ENCODE data around the gene GSTT2. TPM values are rescaled to one million over a fixed set of nuclear protein-coding genes. Genes with fewer than 3 reads are reported as not detected.
"Not testable (repeated sequence)": the region's sequence is repeated elsewhere in the genome, so short reads cannot be mapped to it uniquely, and the experiment has no call there.

The GSTT2 gene
- total and polyA plus RNA-seq, 12 donors: 0.40 to 2.5 (median 0.44) TPM; not detected in 9

DNA sequence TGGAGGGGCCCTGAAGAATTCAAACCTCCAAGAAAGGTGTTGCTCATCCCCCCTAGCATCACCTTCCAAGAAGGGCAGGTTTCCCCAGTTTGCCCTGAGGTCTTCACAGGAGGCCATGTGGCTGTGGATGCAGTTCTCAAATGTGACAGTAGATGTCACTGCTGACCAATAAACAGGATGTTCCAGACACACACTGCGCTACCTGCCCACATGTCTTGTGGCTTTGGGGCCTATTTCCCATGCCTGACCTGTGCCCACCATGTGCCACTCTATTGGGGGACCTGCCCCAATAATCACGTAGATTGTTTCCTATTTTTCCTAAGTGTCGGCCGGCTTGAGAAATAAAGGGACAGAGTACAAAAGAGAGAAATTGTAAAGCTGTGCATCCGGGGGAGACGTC, 4.5 kb downstream of the GSTT2 start:
- ATAC-seq (peak in 4 of 8 donors; percentile 16 to 65 (median 36)), DNase-seq (no peak)
- no peaks in the 10 kb centered on the region for H3K9me3 ChIP-seq
- H3K4me3 ChIP-seq: no peak overlapping the region
- no peaks in the 10 kb centered on the region for H3K4me1 ChIP-seq
- peak in 6 of 9 donors; percentile 50 to 82 (median 58) for TF ChIP-seq CTCF (IDR thresholded peaks at IDR 0.05)
- no peaks in the 10 kb centered on the region for H3K36me3 ChIP-seq
- intact Hi-C loops (cut with DNase I): loop anchor here in 1 of 10 donors (10.0 kb wide), 1 partner anchor 260 kb away; the partner anchor contains the start of gene GGT5
- no peaks in the 10 kb centered on the region for H3K27me3 ChIP-seq
- H3K27ac ChIP-seq: no peak overlapping the region
- WGBS, 2 donors: 36 to 44% methylated on average over 6 of the region's 6 CpGs

DNA sequence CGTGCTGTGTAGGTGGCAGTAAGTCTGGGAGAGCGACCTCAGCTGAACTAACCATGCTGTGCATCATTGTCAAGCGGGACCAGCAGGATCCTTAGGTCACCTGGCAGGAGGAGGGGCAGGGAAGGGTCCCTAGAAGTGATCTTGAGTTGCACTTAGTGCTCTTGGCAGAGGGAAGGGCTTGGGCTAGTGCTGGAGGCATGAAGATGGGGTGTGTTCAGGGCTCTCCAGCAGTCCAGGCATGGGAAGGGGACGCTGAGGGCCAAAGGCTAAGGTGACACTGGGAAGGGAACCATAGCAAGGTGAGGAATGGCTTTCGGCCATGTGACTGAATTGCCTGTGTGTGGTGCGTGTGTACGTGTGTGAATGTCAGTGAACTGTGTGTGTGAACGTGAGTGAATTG, 6.2 kb downstream of the GSTT2 start:
- not testable (repeated sequence) for ATAC-seq, H3K27ac ChIP-seq, DNase-seq, H3K4me1 ChIP-seq, H3K4me3 ChIP-seq, H3K9me3 ChIP-seq, H3K36me3 ChIP-seq, H3K27me3 ChIP-seq
- intact Hi-C loops (cut with DNase I): loop anchor here in 1 of 10 donors (10.0 kb wide), 1 partner anchor 259 kb away; the partner anchor contains the start of gene GGT5
- WGBS, 2 donors: 84 to 92% methylated on average over 8 of the region's 8 CpGs

DNA sequence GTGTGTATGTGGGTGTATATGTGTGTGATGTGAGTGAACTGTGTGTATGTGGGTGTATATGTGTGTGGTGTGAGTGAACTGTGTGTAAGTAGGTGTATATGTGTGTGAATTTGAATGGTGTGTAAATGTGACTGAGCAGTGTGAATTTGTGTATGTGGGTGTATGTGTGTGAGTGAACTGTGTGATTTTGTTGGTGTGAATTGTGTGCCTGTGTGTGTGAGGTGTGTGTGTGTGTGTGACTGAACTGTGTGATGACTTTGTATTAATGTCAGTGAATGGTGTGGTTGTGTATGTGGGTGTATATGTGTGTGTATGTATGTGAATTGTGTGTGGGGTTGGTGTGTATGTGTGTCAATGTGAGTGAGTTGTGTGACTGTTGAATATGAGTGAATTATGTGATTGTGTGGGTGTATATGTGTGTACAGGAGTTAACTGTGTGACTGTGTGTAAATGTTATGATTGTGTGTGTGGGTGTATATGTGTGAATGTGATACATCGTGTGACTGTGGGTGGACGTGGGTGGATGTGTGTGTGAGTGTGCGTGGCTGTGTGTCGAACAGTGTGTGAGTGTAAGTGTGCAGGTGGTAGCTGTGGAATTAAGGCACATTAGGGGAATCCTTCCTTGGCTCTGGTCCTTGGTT, 6.7 kb downstream of the GSTT2 start:
- 70 to 94% methylated on average over 4 of the region's 4 CpGs for WGBS, 2 donors
- intact Hi-C loops (cut with DNase I): loop anchor here in 1 of 10 donors (10.0 kb wide), 1 partner anchor 258 kb away; the partner anchor contains the start of gene GGT5
- ATAC-seq, DNase-seq, H3K4me1 ChIP-seq, H3K9me3 ChIP-seq, H3K4me3 ChIP-seq, H3K27me3 ChIP-seq, H3K27ac ChIP-seq, H3K36me3 ChIP-seq: not testable (repeated sequence)

DNA sequence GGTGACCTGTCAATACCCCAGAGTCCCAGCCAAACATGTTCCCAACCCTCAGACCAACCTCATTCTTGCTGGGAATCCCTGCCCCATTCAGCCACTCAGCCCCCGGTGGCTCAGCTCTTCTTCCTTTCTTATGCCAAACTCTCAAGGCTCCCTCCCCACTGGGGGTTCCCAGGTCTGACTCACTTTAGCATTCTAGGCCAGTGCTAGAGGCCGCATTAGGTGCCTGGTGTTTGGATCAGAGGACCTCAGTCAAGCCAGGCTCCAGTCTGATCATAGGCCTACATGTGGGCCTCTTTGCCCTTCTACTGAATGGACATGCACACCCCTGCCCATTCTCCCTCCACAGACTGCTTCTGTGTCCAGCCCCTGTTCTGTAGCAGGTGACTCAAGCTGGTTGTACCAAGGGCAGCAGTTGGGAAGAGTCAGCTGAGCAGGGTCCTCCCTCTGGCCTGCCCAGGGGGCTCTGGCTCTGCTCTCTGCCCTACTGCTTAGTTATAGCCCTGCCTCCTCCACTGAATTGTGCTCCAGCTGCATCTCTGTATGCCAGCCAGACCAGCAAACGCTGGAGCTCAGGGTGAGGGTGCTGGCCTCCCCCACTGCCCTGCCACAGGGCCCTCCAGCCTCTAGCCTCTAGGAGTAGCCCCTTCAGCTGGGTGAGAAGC, 9.8 kb downstream of the GSTT2 start:
- DNase-seq, H3K9me3 ChIP-seq, H3K27ac ChIP-seq, H3K4me3 ChIP-seq, H3K4me1 ChIP-seq, H3K36me3 ChIP-seq, H3K27me3 ChIP-seq: not testable (repeated sequence)
- peak in 1 of 8 donors; percentile 8 for ATAC-seq
- WGBS, 2 donors: 89 to 98% methylated on average over 2 of the region's 3 CpGs
- intact Hi-C loops (cut with DNase I): loop anchor here in 2 of 10 donors (10.0 kb wide), 2 partner anchors 45 to 255 kb away; partner anchors contain the start of gene GGT5 (in 1 of the 2)

DNA sequence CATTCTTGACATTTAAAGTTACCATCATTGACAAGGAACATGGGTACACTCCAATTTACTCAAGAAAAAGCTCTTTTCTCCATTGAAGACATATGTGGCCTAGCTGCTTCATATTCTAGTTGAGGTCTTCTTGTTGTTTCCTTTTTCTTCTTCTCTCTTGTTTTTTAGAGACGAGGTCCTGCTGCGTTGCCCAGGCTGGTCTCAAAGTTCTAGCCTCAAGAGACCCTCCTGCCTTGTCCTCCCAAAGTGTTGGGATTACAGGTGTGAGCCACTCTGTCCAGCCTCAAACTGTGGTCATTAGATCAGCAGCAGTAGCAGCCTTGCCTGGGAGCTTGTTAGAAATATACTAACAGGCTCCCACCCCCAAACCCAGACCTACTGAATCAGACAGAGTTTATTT, 13.1 kb downstream of the GSTT2 start:
- H3K36me3 ChIP-seq, H3K27me3 ChIP-seq, H3K4me3 ChIP-seq, H3K9me3 ChIP-seq, ATAC-seq, DNase-seq, H3K27ac ChIP-seq, H3K4me1 ChIP-seq: not testable (repeated sequence)
- 76 to 85% methylated on average over 2 of the region's 2 CpGs for WGBS, 2 donors
- intact Hi-C loops (cut with DNase I): loop anchor here in 1 of 10 donors (10.0 kb wide), 1 partner anchor 48 kb away; no protein-coding TSS in a partner anchor

DNA sequence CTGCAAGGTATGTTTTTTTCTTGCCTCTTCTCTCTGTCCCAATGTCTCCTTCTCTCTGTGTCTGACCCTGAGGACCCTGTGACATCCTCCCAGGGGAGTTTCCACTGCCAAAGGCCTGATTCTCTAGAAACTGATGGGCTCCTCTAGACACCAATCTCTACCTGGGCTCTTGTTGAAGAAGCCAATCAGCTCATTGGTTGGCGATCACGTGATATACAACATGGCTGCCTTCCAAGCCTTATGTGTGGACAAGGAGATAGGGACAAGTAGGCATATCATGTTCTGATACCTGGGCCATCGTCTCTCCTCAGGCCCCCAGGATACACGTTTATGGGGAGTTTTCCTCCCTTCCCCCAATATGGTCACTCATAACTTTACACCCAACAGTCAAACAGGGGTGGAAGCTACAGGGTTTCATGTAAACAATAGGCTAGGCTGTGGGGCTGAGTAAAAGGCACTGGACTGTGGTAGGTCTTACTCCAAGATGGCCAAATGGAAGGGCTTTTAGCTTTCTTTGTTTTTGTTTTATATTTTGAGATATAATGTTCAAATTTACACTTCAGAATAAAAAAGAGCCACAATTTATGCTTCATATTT, 13.7 kb downstream of the GSTT2 start:
- WGBS, 2 donors: 60 to 64% methylated on average over 4 of the region's 4 CpGs
- H3K9me3 ChIP-seq, ATAC-seq, H3K36me3 ChIP-seq, H3K4me1 ChIP-seq, DNase-seq, H3K4me3 ChIP-seq, H3K27me3 ChIP-seq, H3K27ac ChIP-seq: not testable (repeated sequence)
- intact Hi-C loops (cut with DNase I): loop anchor here in 1 of 10 donors (10.0 kb wide), 1 partner anchor 49 kb away; no protein-coding TSS in a partner anchor
